ENCODE measurements around the gene PIP5K1B. TPM values are rescaled to one million over a fixed set of nuclear protein-coding genes. Genes with fewer than 3 reads are reported as not detected.
"Not testable (repeated sequence)": the region's sequence is repeated elsewhere in the genome, so short reads cannot be mapped to it uniquely, and the experiment has no call there.

PIP5K1B gene
- total RNA-seq, 1 donor from 2014 or later: not detected

GRCh38 chr9:68980341-68980914, 275.4 kb downstream of the PIP5K1B start:
- DNase-seq (ENCODE audit: low read depth): no peak
- TF ChIP-seq, protein P1, sequence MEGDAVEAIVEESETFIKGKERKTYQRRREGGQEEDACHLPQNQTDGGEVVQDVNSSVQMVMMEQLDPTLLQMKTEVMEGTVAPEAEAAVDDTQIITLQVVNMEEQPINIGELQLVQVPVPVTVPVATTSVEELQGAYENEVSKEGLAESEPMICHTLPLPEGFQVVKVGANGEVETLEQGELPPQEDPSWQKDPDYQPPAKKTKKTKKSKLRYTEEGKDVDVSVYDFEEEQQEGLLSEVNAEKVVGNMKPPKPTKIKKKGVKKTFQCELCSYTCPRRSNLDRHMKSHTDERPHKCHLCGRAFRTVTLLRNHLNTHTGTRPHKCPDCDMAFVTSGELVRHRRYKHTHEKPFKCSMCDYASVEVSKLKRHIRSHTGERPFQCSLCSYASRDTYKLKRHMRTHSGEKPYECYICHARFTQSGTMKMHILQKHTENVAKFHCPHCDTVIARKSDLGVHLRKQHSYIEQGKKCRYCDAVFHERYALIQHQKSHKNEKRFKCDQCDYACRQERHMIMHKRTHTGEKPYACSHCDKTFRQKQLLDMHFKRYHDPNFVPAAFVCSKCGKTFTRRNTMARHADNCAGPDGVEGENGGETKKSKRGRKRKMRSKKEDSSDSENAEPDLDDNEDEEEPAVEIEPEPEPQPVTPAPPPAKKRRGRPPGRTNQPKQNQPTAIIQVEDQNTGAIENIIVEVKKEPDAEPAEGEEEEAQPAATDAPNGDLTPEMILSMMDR (conservative IDR thresholded peaks at IDR 0.05; ENCODE audit: low read depth, low read length): no peak
- H3K4me3 ChIP-seq (ENCODE audit: low read depth, low read length): no peak overlapping the region

- H3K4me3 ChIP-seq (ENCODE audit: low read depth, low read length): no peak overlapping the region
- no peak for DNase-seq (ENCODE audit: low read depth)
- TF ChIP-seq, protein P1 (conservative IDR thresholded peaks at IDR 0.05; ENCODE audit: low read depth, low read length): no peak
Measured at GRCh38 chr9:68981789-68982188, 276.7 kb downstream of the PIP5K1B start.

DNA sequence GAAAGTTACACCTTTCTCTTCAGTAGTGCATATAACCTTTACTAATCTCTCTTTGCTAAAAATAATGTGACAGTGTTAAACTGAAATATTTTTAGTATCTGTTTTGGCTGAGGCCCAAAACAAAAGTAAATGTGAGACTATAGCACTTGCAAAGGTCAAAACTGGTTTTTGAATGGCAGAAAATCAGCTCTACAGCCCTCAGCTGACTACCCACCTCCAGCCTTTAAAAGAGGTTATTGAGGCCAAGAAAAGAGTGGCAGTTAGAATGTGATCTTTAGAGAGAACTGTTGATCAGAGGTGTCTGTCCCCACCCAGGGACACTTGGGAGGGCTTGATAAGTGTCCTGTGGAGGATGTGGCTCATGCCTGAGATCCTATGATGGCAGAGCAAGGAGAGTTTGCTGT, 278.0 kb downstream of the PIP5K1B start:
- DNase-seq (ENCODE audit: low read depth): no peak
- no peak overlapping the region for H3K4me3 ChIP-seq (ENCODE audit: low read depth, low read length)
- TF ChIP-seq, protein P1 (conservative IDR thresholded peaks at IDR 0.05; ENCODE audit: low read depth, low read length): no peak

- no peak for DNase-seq (ENCODE audit: low read depth)
- TF ChIP-seq, protein P1 (conservative IDR thresholded peaks at IDR 0.05; ENCODE audit: low read depth, low read length): no peak
- H3K4me3 ChIP-seq (ENCODE audit: low read depth, low read length): no peak overlapping the region
Measured at GRCh38 chr9:68983522-68984424, 278.7 kb downstream of the PIP5K1B start.

- not testable (repeated sequence) for H3K4me3 ChIP-seq (ENCODE audit: low read depth, low read length); DNase-seq (ENCODE audit: low read depth)
Measured at GRCh38 chr9:68986949-68987348, 281.9 kb downstream of the PIP5K1B start.

- TF ChIP-seq, protein P1 (conservative IDR thresholded peaks at IDR 0.05; ENCODE audit: low read depth, low read length): no peak
- no peak overlapping the region for H3K4me3 ChIP-seq (ENCODE audit: low read depth, low read length)
- no peak for DNase-seq (ENCODE audit: low read depth)
Measured at GRCh38 chr9:68991457-68991856, 286.4 kb downstream of the PIP5K1B start.

GRCh38 chr9:68995776-68996175, 290.7 kb downstream of the PIP5K1B start:
- H3K4me3 ChIP-seq (ENCODE audit: low read depth, low read length): no peak overlapping the region
- no peak for DNase-seq (ENCODE audit: low read depth)
- TF ChIP-seq, protein P1 (conservative IDR thresholded peaks at IDR 0.05; ENCODE audit: low read depth, low read length): no peak

All from epithelial cell of proximal tubule (primary cell).